H1 (cell line): ENCODE data around the gene YIPF3. TPM values are rescaled to one million over a fixed set of nuclear protein-coding genes. Genes with fewer than 3 reads are reported as not detected.

Experiments
- CTCF ChIA-PET: fragments of 300-600 bp; sonication (Branson Sonifier 250); formaldehyde crosslinking; loops from one replicate; lab custom pipeline; 2021; ENCODE audit not compliant: partially characterized antibody; lab: Charles Lee
- POLR2A ChIA-PET: fragments of 300-600 bp; sonication (Branson Sonifier 250); formaldehyde crosslinking; loops from one replicate; lab custom pipeline; 2021; ENCODE audit warnings: inconsistent platforms; ENCODE audit not compliant: partially characterized antibody; lab: Charles Lee
- DNase-seq, 2 experiments: peaks; one replicate each; pipeline versions ENCODE4 v3.0.0 to v3.0.0-alpha.2; 2010 to 2022; ENCODE audit warnings: low spot score in 2 of 2, low read depth in 1 of 2, mixed read lengths in 1 of 2
- FAIRE-seq: peaks from 2 replicates; lab custom pipeline; 2011; peaks lifted over from hg19 to GRCh38; lab: Jason Lieb, UNC
- H2AFZ ChIP-seq: 2 replicates; pipeline ENCODE4 v1.8.1; 2012; ENCODE audit warnings: low read length, inconsistent platforms
- H2AK5ac ChIP-seq: 2 replicates; pipeline ENCODE4 v1.6.1; 2013; ENCODE audit warnings: low read depth, low read length
- H2BK120ac ChIP-seq: replicated peaks from 2 replicates; pipeline ENCODE3; 2013; ENCODE audit warnings: low read depth, low read length, inconsistent platforms
- H2BK12ac ChIP-seq: 2 replicates; pipeline ENCODE4 v1.6.1; 2013; ENCODE audit warnings: low read depth, low read length
- H2BK15ac ChIP-seq: 2 replicates; pipeline ENCODE4 v1.6.1; 2013; ENCODE audit warnings: low read length
- H2BK20ac ChIP-seq: 2 replicates; pipeline ENCODE4 v1.6.1; 2013; ENCODE audit warnings: low read length
- H2BK5ac ChIP-seq: 2 replicates; pipeline ENCODE4 v1.6.1; 2013; ENCODE audit warnings: low read depth, low read length
- H3K14ac ChIP-seq: 2 replicates; pipeline ENCODE4 v1.6.1; 2013; ENCODE audit warnings: inconsistent platforms; ENCODE audit not compliant: insufficient read length
- H3K18ac ChIP-seq: 2 replicates; pipeline ENCODE4 v1.6.1; 2013; ENCODE audit warnings: low read length; ENCODE audit errors: extremely low read depth
- H3K23ac ChIP-seq: 2 replicates; pipeline ENCODE4 v1.6.1; 2013; ENCODE audit warnings: inconsistent platforms; ENCODE audit not compliant: insufficient read length
- H3K23me2 ChIP-seq: 2 replicates; pipeline ENCODE4 v1.6.1; 2013; ENCODE audit warnings: low read depth, low read length
- H3K27ac ChIP-seq: 2 replicates; pipeline ENCODE4 v1.6.1; 2011; ENCODE audit warnings: low read depth, low read length, inconsistent platforms
- H3K27me3 ChIP-seq, 4 experiments: replicated peaks in 1 of 4; 1 replicate in 1 of 4; 2 replicates in 3 of 4; pipeline versions ENCODE4 v1.6.1 to v1.8.1; 2011 to 2013; ENCODE audit warnings: low read length in 3 of 4, mild to moderate bottlenecking in 3 of 4, inconsistent platforms in 2 of 4, mixed read lengths in 2 of 4, moderate library complexity in 1 of 4; ENCODE audit not compliant: control insufficient read depth in 3 of 4, insufficient read depth in 3 of 4; ENCODE audit errors: extremely low read depth in 1 of 4
- H3K36me3 ChIP-seq, 4 experiments: 2 replicates each; pipeline versions ENCODE4 v1.6.1 to v1.8.1; 2011 to 2013; ENCODE audit warnings: mild to moderate bottlenecking in 4 of 4, low read length in 3 of 4, moderate library complexity in 2 of 4, control low read depth in 1 of 4, inconsistent platforms in 1 of 4; ENCODE audit not compliant: insufficient read depth in 4 of 4, control insufficient read depth in 2 of 4
- H3K4ac ChIP-seq: replicated peaks from 2 replicates; pipeline ENCODE3; 2013; ENCODE audit warnings: low read length, low read depth, mixed read lengths, inconsistent platforms; ENCODE audit not compliant: insufficient read length
- H3K4me1 ChIP-seq, 4 experiments: replicated peaks in 1 of 4; 1 replicate in 1 of 4; 2 replicates in 3 of 4; pipeline versions ENCODE4 v1.6.1 to v1.8.1; 2011 to 2013; ENCODE audit warnings: low read length in 3 of 4, inconsistent platforms in 2 of 4, mixed read lengths in 1 of 4; ENCODE audit not compliant: insufficient read depth in 4 of 4, control insufficient read depth in 3 of 4
- H3K4me2 ChIP-seq, 2 experiments: 2 replicates each; pipeline versions ENCODE4 v1.6.1 to v1.8.1; 2011 to 2013; ENCODE audit warnings: low read depth in 2 of 2, low read length in 2 of 2, control low read depth in 1 of 2, inconsistent platforms in 1 of 2, mild to moderate bottlenecking in 1 of 2; ENCODE audit not compliant: insufficient read depth in 1 of 2
- H3K4me3 ChIP-seq, 4 experiments: fragments of 200-600, 300-600 bp in 1 of 4; sonication (generic), shearing (Covaris generic), sonication (Bioruptor Twin) in 1 of 4; 2 replicates each; pipeline versions ENCODE4 v1.5.1 to v1.8.1; 2011 to 2016; ENCODE audit warnings: low read length in 4 of 4, low read depth in 3 of 4, control low read depth in 2 of 4, inconsistent platforms in 2 of 4, mild to moderate bottlenecking in 2 of 4, mixed read lengths in 1 of 4, moderate library complexity in 1 of 4; ENCODE audit not compliant: insufficient read depth in 2 of 4; ENCODE audit errors: extremely low read depth in 1 of 4
- H3K56ac ChIP-seq: replicated peaks from 2 replicates; pipeline ENCODE3; 2013; ENCODE audit warnings: low read depth, mild to moderate bottlenecking, mixed read lengths, low read length, inconsistent platforms; ENCODE audit not compliant: insufficient read length
- H3K79me1 ChIP-seq: 2 replicates; pipeline ENCODE4 v1.6.1; 2013; ENCODE audit warnings: low read depth, low read length, control low read depth
- H3K79me2 ChIP-seq, 2 experiments: 2 replicates each; pipeline versions ENCODE4 v1.6.1 to v1.8.1; 2012 to 2013; ENCODE audit warnings: low read length in 2 of 2, mild to moderate bottlenecking in 2 of 2, inconsistent platforms in 1 of 2; ENCODE audit not compliant: insufficient read depth in 2 of 2, control insufficient read depth in 1 of 2
- H3K9ac ChIP-seq, 4 experiments: replicated peaks in 1 of 4; 1 replicate in 1 of 4; 2 replicates in 3 of 4; pipeline versions ENCODE4 v1.6.1 to v1.8.1; 2011 to 2013; ENCODE audit warnings: low read depth in 3 of 4, low read length in 3 of 4, control low read depth in 2 of 4, mild to moderate bottlenecking in 2 of 4, moderate library complexity in 2 of 4, inconsistent platforms in 1 of 4; ENCODE audit errors: extremely low read depth in 1 of 4
- H3K9me3 ChIP-seq, 2 experiments: 2 replicates each; pipeline versions ENCODE4 v1.6.1 to v1.8.1; 2012 to 2013; ENCODE audit warnings: mild to moderate bottlenecking in 2 of 2, moderate library complexity in 2 of 2, control low read depth in 1 of 2, inconsistent platforms in 1 of 2, low read depth in 1 of 2, low read length in 1 of 2, mixed read lengths in 1 of 2; ENCODE audit not compliant: insufficient read depth in 2 of 2
- H4K20me1 ChIP-seq, 2 experiments: replicated peaks in 1 of 2; 2 replicates each; pipeline versions ENCODE3 to v1.8.1; 2011 to 2013; ENCODE audit warnings: inconsistent platforms in 2 of 2, low read length in 2 of 2, mild to moderate bottlenecking in 1 of 2; ENCODE audit not compliant: insufficient read depth in 2 of 2, control insufficient read depth in 1 of 2
- H4K5ac ChIP-seq: 2 replicates; pipeline ENCODE4 v1.6.1; 2013; ENCODE audit warnings: low read length, low read depth, mixed read lengths, inconsistent platforms; ENCODE audit not compliant: insufficient read length
- H4K8ac ChIP-seq: 2 replicates; pipeline ENCODE4 v1.8.0; 2013; ENCODE audit warnings: mild to moderate bottlenecking, moderate library complexity, low read length, inconsistent platforms; ENCODE audit not compliant: insufficient read depth; ENCODE audit errors: extremely low read depth
- H4K91ac ChIP-seq: replicated peaks from 2 replicates; pipeline ENCODE3; 2013; ENCODE audit warnings: low read length, mixed read lengths, inconsistent platforms; ENCODE audit not compliant: insufficient read length
- CHD2 ChIP-seq: IDR thresholded peaks from 2 replicates; pipeline ENCODE4 v1.6.1; 2012; ENCODE audit warnings: low read length, improper control_type of control experiment
- CTBP2 ChIP-seq: IDR thresholded peaks from 2 replicates; pipeline ENCODE4 v1.7.0; 2011; ENCODE audit warnings: borderline replicate concordance, mild to moderate bottlenecking, moderate library complexity, mixed read lengths, low read length; ENCODE audit not compliant: insufficient read depth, insufficient read length
- EP300 ChIP-seq, 2 experiments: IDR thresholded peaks; 1 replicate in 1 of 2; 2 replicates in 1 of 2; pipeline ENCODE4 v1.6.1; 2011 to 2012; ENCODE audit warnings: low read depth in 2 of 2, low read length in 2 of 2, mild to moderate bottlenecking in 2 of 2, borderline replicate concordance in 1 of 2, inconsistent platforms in 1 of 2, moderate library complexity in 1 of 2
- EZH2 ChIP-seq: fragments of 200-600 bp; sonication (generic); IDR thresholded peaks from 2 replicates; pipeline ENCODE4 v1.7.1; 2012; ENCODE audit warnings: low read depth, mild to moderate bottlenecking, moderate library complexity, low read length, inconsistent platforms; ENCODE audit not compliant: severe bottlenecking
- GABPA ChIP-seq: IDR thresholded peaks from 2 replicates; pipeline ENCODE4 v1.6.1; 2011; ENCODE audit warnings: mild to moderate bottlenecking, low read length, moderate library complexity, borderline replicate concordance; ENCODE audit not compliant: insufficient read depth
- GTF2F1 ChIP-seq: IDR thresholded peaks from 2 replicates; pipeline ENCODE4 v1.6.1; 2012; ENCODE audit warnings: low read depth, low read length, improper control_type of control experiment, borderline replicate concordance
- KDM4A ChIP-seq: IDR thresholded peaks from one replicate; pipeline ENCODE4 v1.7.1; 2012; ENCODE audit warnings: low read depth, mild to moderate bottlenecking, moderate library complexity, low read length, inconsistent platforms; ENCODE audit not compliant: severe bottlenecking
- SAP30 ChIP-seq: fragments of 300-600 bp; sonication (generic); IDR thresholded peaks from 2 replicates; pipeline ENCODE4 v1.7.1; 2012; ENCODE audit warnings: low read length, moderate library complexity, mild to moderate bottlenecking, inconsistent platforms; ENCODE audit not compliant: insufficient read depth, insufficient replicate concordance
- SIN3A ChIP-seq, 2 experiments: IDR thresholded peaks in 1 of 2; conservative IDR thresholded peaks in 1 of 2; 2 replicates each; pipeline ENCODE4 v1.6.1; 2011 to 2012; ENCODE audit warnings: low read length in 2 of 2, improper control_type of control experiment in 1 of 2, low read depth in 1 of 2, mild to moderate bottlenecking in 1 of 2
- SP4 ChIP-seq: IDR thresholded peaks from 2 replicates; pipeline ENCODE4 v1.6.1; 2012; ENCODE audit warnings: low read length, inconsistent platforms
- WGBS, 2 experiments: shearing (Covaris generic) in 1 of 2; methylation state at CpG; one replicate each; pipeline versions ENCODE4 v1.1.6 to v1.1.7; 2013 to 2015; ENCODE audit warnings: low lambda C conversion rate in 2 of 2, mixed read lengths in 2 of 2, inconsistent platforms in 1 of 2, low coverage in 1 of 2, missing lambda C conversion rate in 1 of 2; ENCODE audit not compliant: insufficient replicate concordance in 2 of 2, insufficient coverage in 1 of 2, insufficient read length in 1 of 2; ENCODE audit errors: extremely low coverage in 1 of 2, missing lambda C conversion rate in 1 of 2; 5-methylcytosine and 5-hydroxymethylcytosine counted together
- polyA plus RNA-seq, 7 experiments: library from polyadenylated mRNA; depleted of rRNA in 3 of 7; stranded (reverse) in 5 of 7; unstranded in 2 of 7; fragments of >200 nt in 5 of 7; fragments of 200-250 nt in 2 of 7; gene quantifications; 1 replicate in 5 of 7; 2 replicates in 1 of 7; 4 replicates in 1 of 7; pipeline versions ENCODE4 v1.2.1 to v1.2.3, GENCODE V29; 2011 to 2013; ENCODE audit warnings: missing spikeins in 2 of 7, mixed read lengths in 2 of 7
- total RNA-seq: library from RNA; stranded (reverse); fragmentation: NEBNext Ultra II Directional; extraction: Animal tissue kit (Norgen Biotek cat#: 25700); gene quantifications from 2 replicates; pipeline ENCODE4 v1.2.1, GENCODE V29; 2021
- TF ChIP-seq, protein P1 (sequence below): IDR thresholded peaks from 2 replicates; pipeline ENCODE4 v1.6.1; 2012; ENCODE audit warnings: low read length, inconsistent platforms

Gene YIPF3
- total and polyA plus RNA-seq, 2 of the 8 experiments (the other 6 are each of a cell fraction or from before 2014, with no cell fraction given) = 77.2 to 225 TPM

DNA sequence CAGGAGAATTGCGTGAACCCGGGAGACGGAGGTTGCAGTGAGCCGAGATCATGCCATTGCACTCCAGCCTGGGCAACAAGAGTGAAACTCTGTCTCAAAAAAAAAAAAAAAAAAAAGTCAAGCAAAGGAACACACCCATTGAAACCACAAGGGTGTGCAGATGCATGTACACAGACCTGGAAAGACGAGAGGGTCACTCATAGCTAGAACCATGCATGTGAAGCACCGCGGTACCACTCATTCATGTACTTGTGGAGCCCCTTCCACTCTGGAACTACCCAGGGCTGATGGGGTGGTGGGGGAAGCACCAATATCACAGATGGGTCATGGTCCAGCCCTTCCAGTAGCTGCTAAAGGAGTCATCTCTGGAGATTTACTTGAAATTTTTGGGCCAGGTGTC lies 46.8 kb downstream of the YIPF3 start:
- H3K27ac ChIP-seq = no peak overlapping the region
- POLR2A ChIA-PET = interaction anchor here (0.8 to 1.4 kb wide), 3 partner anchors 9 to 26 kb away, joined by 3 to 4 read pairs (median 3); no protein-coding TSS in a partner anchor
- peaks cover 0 to 8% (median 5%) of the 10 kb centered on the region in 4 experiments; a peak in 4 of 7 replicates for H3K4me1 ChIP-seq
- WGBS, 2 experiments = 97% methylated on average over 7 of the region's 7 CpGs; no CpG with 5 or more reads in 1 of the 2 experiments
- no peak overlapping the region for H3K9ac ChIP-seq
- no peaks in the 10 kb centered on the region for H3K27me3 ChIP-seq
- H3K4me2 ChIP-seq = no peak overlapping the region
- no peak overlapping the region for H3K56ac ChIP-seq
- H4K5ac ChIP-seq = no peak overlapping the region
- no peak overlapping the region for H2BK20ac ChIP-seq
- H3K18ac ChIP-seq = no peak overlapping the region
- H3K79me2 ChIP-seq = no peaks in the 10 kb centered on the region
- H3K9me3 ChIP-seq = no peaks in the 10 kb centered on the region
- CTCF ChIA-PET = interaction anchor here (0.6 to 32.9 kb wide), 5 partner anchors 10 to 179 kb away, joined by 3 to 536 read pairs (median 5); partner anchors contain the start of gene LRRC73
- no peak overlapping the region for H2BK120ac ChIP-seq
- H2BK12ac ChIP-seq = peak overlapping the region; percentile 85; the same call in 1 of the 2 replicates
- no peak overlapping the region for H2BK5ac ChIP-seq
- no peaks in the 10 kb centered on the region for H4K20me1 ChIP-seq
- no peak overlapping the region for H2AK5ac ChIP-seq
- FAIRE-seq = no peak
- H3K23ac ChIP-seq = no peak overlapping the region
- H4K8ac ChIP-seq = no peak overlapping the region
- no peak overlapping the region for H3K4ac ChIP-seq
- H3K23me2 ChIP-seq = no peaks in the 10 kb centered on the region
- H3K4me3 ChIP-seq = no peak overlapping the region
- H3K36me3 ChIP-seq = no peaks in the 10 kb centered on the region
- H4K91ac ChIP-seq = no peak overlapping the region
- no peak overlapping the region for H2BK15ac ChIP-seq
- H3K14ac ChIP-seq = no peak overlapping the region
- H3K79me1 ChIP-seq = no peaks in the 10 kb centered on the region
- no peak overlapping the region for H2AFZ ChIP-seq
- no peak for DNase-seq
- TF ChIP-seq GABPA (no peak), KDM4A (no peak), CTBP2 (no peak), EZH2 (no peak), SAP30 (no peak), SP4 (no peak), CHD2 (no peak), GTF2F1 (no peak), EP300 (IDR thresholded peaks at IDR 0.05; ENCODE audit: borderline replicate concordance in 1 of 2, low read depth in 2 of 2, low read length in 2 of 2) (no peak), SIN3A (conservative IDR thresholded peaks at IDR 0.05 in 1 of 2, IDR thresholded peaks at IDR 0.05 in 1 of 2; ENCODE audit: low read depth in 1 of 2, low read length in 2 of 2) (no peak)
- TF ChIP-seq, protein P1, sequence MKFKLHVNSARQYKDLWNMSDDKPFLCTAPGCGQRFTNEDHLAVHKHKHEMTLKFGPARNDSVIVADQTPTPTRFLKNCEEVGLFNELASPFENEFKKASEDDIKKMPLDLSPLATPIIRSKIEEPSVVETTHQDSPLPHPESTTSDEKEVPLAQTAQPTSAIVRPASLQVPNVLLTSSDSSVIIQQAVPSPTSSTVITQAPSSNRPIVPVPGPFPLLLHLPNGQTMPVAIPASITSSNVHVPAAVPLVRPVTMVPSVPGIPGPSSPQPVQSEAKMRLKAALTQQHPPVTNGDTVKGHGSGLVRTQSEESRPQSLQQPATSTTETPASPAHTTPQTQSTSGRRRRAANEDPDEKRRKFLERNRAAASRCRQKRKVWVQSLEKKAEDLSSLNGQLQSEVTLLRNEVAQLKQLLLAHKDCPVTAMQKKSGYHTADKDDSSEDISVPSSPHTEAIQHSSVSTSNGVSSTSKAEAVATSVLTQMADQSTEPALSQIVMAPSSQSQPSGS = no peak
